NCI-H446 treated with DMSO at 0.1 percent for 48 hours (cell line): ENCODE data around the gene GALNTL6.

Experiments used
- DNase-seq: peaks from one replicate; lab custom pipeline; 2025; lab: John Stamatoyannopoulos, UW

Gene GALNTL6

GRCh38 chr4:171812665-171813525 lies at the start of gene GALNTL6:
TSS of gene GALNTL6 (plus strand) at chr4:171813404.
- DNase-seq = no peak

- DNase-seq = no peak
These were observed 47.7 kb upstream of the GALNTL6 start for GRCh38 chr4:171765514-171765913.

GRCh38 chr4:171774642-171775190 lies 38.5 kb upstream of the GALNTL6 start:
- DNase-seq = no peak

GRCh38 chr4:171779301-171779700 lies 33.9 kb upstream of the GALNTL6 start:
- no peak for DNase-seq

GRCh38 chr4:171785388-171785787 lies 27.8 kb upstream of the GALNTL6 start:
- DNase-seq = no peak

- no peak for DNase-seq
These were observed 19.5 kb upstream of the GALNTL6 start for GRCh38 chr4:171793723-171794122.

GRCh38 chr4:171794528-171794927 lies 18.7 kb upstream of the GALNTL6 start:
- DNase-seq = no peak

GRCh38 chr4:171809854-171810253 lies 3.4 kb upstream of the GALNTL6 start:
- no peak for DNase-seq

- no peak for DNase-seq
These were observed 905 bp upstream of the GALNTL6 start for GRCh38 chr4:171812333-171812664.

GRCh38 chr4:171813526-171814250 lies 484 bp downstream of the GALNTL6 start:
- DNase-seq = no peak

GRCh38 chr4:171814545-171814944 lies 1.3 kb downstream of the GALNTL6 start:
- no peak for DNase-seq

- no peak for DNase-seq
These were observed 3.8 kb downstream of the GALNTL6 start for GRCh38 chr4:171817026-171817425.

GRCh38 chr4:171834640-171835039 lies 21.4 kb downstream of the GALNTL6 start:
- DNase-seq = no peak

- DNase-seq = no peak
These were observed 30.3 kb downstream of the GALNTL6 start for GRCh38 chr4:171843456-171843855.

GRCh38 chr4:171846232-171846631 lies 33.0 kb downstream of the GALNTL6 start:
- DNase-seq = no peak

- DNase-seq = no peak
These were observed 33.7 kb downstream of the GALNTL6 start for GRCh38 chr4:171846893-171847292.

GRCh38 chr4:171847751-171848150 lies 34.5 kb downstream of the GALNTL6 start:
- no peak for DNase-seq

- DNase-seq = no peak
These were observed 36.5 kb downstream of the GALNTL6 start for GRCh38 chr4:171849686-171850222.

GRCh38 chr4:171851295-171851694 lies 38.1 kb downstream of the GALNTL6 start:
- DNase-seq = no peak

- DNase-seq = no peak
These were observed 44.3 kb downstream of the GALNTL6 start for GRCh38 chr4:171857302-171858012.

- no peak for DNase-seq
These were observed 62.1 kb downstream of the GALNTL6 start for GRCh38 chr4:171875291-171875690.

- no peak for DNase-seq
These were observed 63.4 kb downstream of the GALNTL6 start for GRCh38 chr4:171876636-171877035.
